ENCODE results near the gene BCAN. TPM values are rescaled to one million over a fixed set of nuclear protein-coding genes. Genes with fewer than 3 reads are reported as not detected.

Gene BCAN
- total RNA-seq, 1 donor from 2014 or later, result not detected

DNA sequence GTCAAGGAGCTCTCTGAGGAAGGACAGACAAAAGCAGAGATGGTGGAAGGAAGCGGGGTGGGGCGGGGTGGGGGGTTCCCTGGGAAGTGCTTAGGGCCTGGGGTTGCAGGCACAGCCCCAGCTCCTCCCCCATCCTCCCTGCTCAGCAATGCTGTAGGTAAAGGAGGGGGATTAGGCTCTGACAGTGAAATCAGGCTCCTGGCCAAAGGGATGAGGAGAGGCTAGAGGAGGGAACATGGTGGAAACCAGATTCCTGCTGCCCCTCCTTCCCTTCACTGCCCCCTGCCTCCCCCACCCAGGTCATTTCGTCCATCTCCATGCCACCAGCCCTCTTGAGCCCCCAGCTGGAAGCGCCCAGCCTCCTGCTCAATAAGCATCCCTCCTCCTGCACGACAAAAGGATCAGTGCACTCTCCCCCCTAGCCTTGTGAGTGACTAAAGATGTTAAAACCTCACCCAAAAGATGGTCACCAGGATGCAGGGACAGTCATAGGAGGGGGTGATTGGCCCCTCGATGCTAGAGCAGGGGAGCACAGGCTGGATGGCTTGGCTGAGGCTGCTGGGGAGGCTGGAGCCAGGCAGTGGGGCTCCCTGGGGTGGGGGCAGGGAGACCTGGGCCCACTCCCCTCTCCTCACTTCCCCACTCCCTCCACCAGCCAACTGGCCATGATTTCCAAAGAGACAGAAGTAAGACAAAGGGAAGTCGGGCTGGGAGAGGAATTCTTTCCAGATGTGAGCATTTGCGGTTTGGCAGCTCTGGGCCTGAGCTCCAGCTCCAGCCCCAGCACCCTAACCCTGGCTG, 65.7 kb downstream of the BCAN start:
- intact Hi-C loops (cut with DNase I), result loop anchor here (5.0 kb wide), 1 partner anchor 60 kb away; the partner anchor contains the start of gene PRCC
- Histone ChIP-seq H3K36me3 (no peaks in the 10 kb centered on the region), H3K4me3 (no peak overlapping the region), H3K27ac (peak overlapping the region; percentile 69 to 76), H3K9me3 (no peaks in the 10 kb centered on the region), H3K27me3 (no peaks in the 10 kb centered on the region), H3K4me1 (peaks cover 10 to 38% of the 10 kb centered on the region in 2 donors)
- TF ChIP-seq, protein P1, sequence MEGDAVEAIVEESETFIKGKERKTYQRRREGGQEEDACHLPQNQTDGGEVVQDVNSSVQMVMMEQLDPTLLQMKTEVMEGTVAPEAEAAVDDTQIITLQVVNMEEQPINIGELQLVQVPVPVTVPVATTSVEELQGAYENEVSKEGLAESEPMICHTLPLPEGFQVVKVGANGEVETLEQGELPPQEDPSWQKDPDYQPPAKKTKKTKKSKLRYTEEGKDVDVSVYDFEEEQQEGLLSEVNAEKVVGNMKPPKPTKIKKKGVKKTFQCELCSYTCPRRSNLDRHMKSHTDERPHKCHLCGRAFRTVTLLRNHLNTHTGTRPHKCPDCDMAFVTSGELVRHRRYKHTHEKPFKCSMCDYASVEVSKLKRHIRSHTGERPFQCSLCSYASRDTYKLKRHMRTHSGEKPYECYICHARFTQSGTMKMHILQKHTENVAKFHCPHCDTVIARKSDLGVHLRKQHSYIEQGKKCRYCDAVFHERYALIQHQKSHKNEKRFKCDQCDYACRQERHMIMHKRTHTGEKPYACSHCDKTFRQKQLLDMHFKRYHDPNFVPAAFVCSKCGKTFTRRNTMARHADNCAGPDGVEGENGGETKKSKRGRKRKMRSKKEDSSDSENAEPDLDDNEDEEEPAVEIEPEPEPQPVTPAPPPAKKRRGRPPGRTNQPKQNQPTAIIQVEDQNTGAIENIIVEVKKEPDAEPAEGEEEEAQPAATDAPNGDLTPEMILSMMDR (IDR thresholded peaks at IDR 0.05), result no peak
- no peak for DNase-seq (ENCODE audit: low spot score in 2 of 2)

DNA sequence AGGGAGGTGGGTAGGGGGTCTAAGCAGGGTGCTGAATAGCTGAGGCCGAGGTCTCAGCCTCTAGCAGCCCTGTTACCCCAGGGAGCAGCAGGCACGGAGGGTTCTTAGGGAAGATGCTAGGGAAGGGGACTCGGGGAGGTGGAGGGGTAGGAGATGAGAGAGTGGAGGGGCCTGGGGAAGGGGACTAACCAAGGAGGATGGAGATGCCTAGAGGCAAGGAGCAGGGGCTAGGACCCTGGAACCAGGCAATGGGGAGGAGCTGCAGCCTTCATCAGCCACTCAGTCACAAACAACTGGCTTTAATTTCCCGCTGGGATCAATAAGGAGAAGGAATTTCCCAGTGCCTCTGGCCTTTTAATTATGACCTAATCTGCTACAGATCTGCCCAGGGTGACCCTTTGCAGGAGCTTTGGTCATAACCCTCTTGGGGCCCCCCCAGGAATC, 66.3 kb downstream of the BCAN start:
- Histone ChIP-seq H3K4me3 (no peak overlapping the region), H3K4me1 (peaks cover 10 to 38% of the 10 kb centered on the region in 2 donors), H3K27ac (peak overlapping the region; percentile 60 to 76), H3K36me3 (no peaks in the 10 kb centered on the region), H3K9me3 (no peaks in the 10 kb centered on the region), H3K27me3 (no peaks in the 10 kb centered on the region)
- TF ChIP-seq, protein P1 (IDR thresholded peaks at IDR 0.05), result no peak
- intact Hi-C loops (cut with DNase I), result loop anchor here (5.0 kb wide), 1 partner anchor 59 kb away; the partner anchor contains the start of gene PRCC
- DNase-seq (ENCODE audit: low spot score in 2 of 2), result no peak

DNA sequence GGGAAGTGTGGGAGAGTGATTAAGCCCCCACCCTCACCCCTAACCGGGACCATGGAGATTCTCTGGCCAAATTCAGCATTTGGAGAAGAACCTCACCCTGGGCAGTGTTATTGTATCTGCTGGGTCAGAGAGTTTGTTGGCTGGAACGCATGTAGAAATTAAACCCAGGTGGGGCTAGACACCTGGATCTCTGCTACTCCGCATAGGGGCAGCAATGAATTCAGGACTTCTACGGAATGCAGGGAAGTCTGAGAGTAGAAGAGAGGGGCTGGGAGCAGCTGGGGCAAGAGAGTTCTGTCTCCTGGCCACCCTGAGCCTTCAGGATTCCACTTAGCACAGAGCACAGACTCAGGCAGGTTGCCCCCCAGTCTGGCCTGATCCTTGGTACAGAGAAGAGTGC, 67.1 kb downstream of the BCAN start:
- intact Hi-C loops (cut with DNase I), result loop anchor here (5.0 kb wide), 1 partner anchor 58 kb away; the partner anchor contains the start of gene PRCC
- no peak for DNase-seq (ENCODE audit: low spot score in 2 of 2)
- Histone ChIP-seq H3K27ac (peak overlapping the region; percentile 53 to 76), H3K4me3 (no peak overlapping the region), H3K36me3 (no peaks in the 10 kb centered on the region), H3K4me1 (peaks cover 10 to 38% of the 10 kb centered on the region in 2 donors), H3K9me3 (no peaks in the 10 kb centered on the region), H3K27me3 (no peaks in the 10 kb centered on the region)
- TF ChIP-seq, protein P1 (IDR thresholded peaks at IDR 0.05), result no peak

Other genes with a start within 250 kb of the BCAN start
- gene MEF2D, start 141.3 kb upstream of the BCAN start, total RNA-seq, result 106 TPM
- not detected for gene IQGAP3, start 69.6 kb upstream of the BCAN start, total RNA-seq
- gene TTC24, start 62.4 kb upstream of the BCAN start, total RNA-seq, result not detected
- 85.3 TPM for gene NAXE, start 50.3 kb upstream of the BCAN start, total RNA-seq
- 29.4 TPM for gene GPATCH4, start 40.6 kb upstream of the BCAN start, total RNA-seq
- 1.4 TPM for gene HAPLN2, start 22.7 kb upstream of the BCAN start, total RNA-seq
- gene NES, start 35.3 kb downstream of the BCAN start, total RNA-seq, result 74.1 TPM
- not detected for gene CRABP2, start 63.5 kb downstream of the BCAN start, total RNA-seq
- 9.9 TPM for gene METTL25B, start 86.4 kb downstream of the BCAN start, total RNA-seq
- gene ISG20L2, start 86.6 kb downstream of the BCAN start, total RNA-seq, result 7.8 TPM
- gene MRPL24, start 99.0 kb downstream of the BCAN start, total RNA-seq, result 17.0 TPM
- 153 TPM for gene HDGF, start 109.6 kb downstream of the BCAN start, total RNA-seq
- gene PRCC, start 125.4 kb downstream of the BCAN start, total RNA-seq, result 16.3 TPM
- not detected for gene SH2D2A, start 174.7 kb downstream of the BCAN start, total RNA-seq
- gene INSRR, start 217.0 kb downstream of the BCAN start, total RNA-seq, result 2.9 TPM
- gene NTRK1, start 218.7 kb downstream of the BCAN start, total RNA-seq, result not detected